Erythroblast (primary cell): ENCODE results near the gene PLCB4.

Experiments used
- GATA1 ChIP-seq: IDR thresholded peaks from 2 replicates; pipeline ENCODE4 v1.6.1; 2011; ENCODE audit warnings: low read depth, mild to moderate bottlenecking, control low read depth, low read length, moderate library complexity
- POLR2A ChIP-seq: IDR thresholded peaks from 2 replicates; pipeline ENCODE4 v1.6.1; 2011; ENCODE audit warnings: mild to moderate bottlenecking, low read length

- TF ChIP-seq POLR2A (no peak), GATA1 (no peak)
Observed at GRCh38 chr20:9509246-9509645, 440.4 kb downstream of the PLCB4 start.
